ENCODE results near the gene CUL1.

Gene CUL1

GRCh38 chr7:148704970-148705369 lies 6.3 kb downstream of the CUL1 start:
- Histone ChIP-seq H4K20me1 (ENCODE audit: insufficient read depth, low read length) (peaks cover 79% of the 10 kb centered on the region), H3K4me3 (ENCODE audit: low read depth in 1 of 2, low read length in 2 of 2) (no peak overlapping the region), H3K36me3 (ENCODE audit: insufficient read depth, low read length) (no peaks in the 10 kb centered on the region), H3K9ac (ENCODE audit: low read depth, low read length) (no peak overlapping the region), H3K4me1 (ENCODE audit: insufficient read depth, low read length) (peaks cover 33% of the 10 kb centered on the region), H3K27ac (ENCODE audit: low read length) (no peak overlapping the region), H2AFZ (ENCODE audit: low read depth, low read length) (no peak overlapping the region), H3K79me2 (ENCODE audit: insufficient read depth, low read length) (peaks cover 100% of the 10 kb centered on the region), H3K9me3 (ENCODE audit: insufficient read depth, low read length, severe bottlenecking) (no peaks in the 10 kb centered on the region), H3K27me3 (ENCODE audit: insufficient read depth, low read length, poor library complexity) (no peaks in the 10 kb centered on the region), H3K4me2 (ENCODE audit: insufficient read depth, low read length) (no peak overlapping the region)
- DNase-seq, result no peak
- TF ChIP-seq, protein P1, sequence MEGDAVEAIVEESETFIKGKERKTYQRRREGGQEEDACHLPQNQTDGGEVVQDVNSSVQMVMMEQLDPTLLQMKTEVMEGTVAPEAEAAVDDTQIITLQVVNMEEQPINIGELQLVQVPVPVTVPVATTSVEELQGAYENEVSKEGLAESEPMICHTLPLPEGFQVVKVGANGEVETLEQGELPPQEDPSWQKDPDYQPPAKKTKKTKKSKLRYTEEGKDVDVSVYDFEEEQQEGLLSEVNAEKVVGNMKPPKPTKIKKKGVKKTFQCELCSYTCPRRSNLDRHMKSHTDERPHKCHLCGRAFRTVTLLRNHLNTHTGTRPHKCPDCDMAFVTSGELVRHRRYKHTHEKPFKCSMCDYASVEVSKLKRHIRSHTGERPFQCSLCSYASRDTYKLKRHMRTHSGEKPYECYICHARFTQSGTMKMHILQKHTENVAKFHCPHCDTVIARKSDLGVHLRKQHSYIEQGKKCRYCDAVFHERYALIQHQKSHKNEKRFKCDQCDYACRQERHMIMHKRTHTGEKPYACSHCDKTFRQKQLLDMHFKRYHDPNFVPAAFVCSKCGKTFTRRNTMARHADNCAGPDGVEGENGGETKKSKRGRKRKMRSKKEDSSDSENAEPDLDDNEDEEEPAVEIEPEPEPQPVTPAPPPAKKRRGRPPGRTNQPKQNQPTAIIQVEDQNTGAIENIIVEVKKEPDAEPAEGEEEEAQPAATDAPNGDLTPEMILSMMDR (IDR thresholded peaks at IDR 0.05; ENCODE audit: borderline replicate concordance, extremely low read depth, low read length, poor library complexity, severe bottlenecking), result no peak
- no peak for TF ChIP-seq EZH2 (IDR thresholded peaks at IDR 0.05; ENCODE audit: borderline replicate concordance, low read depth, low read length, severe bottlenecking)
- ATAC-seq (ENCODE audit: insufficient read depth, low read depth), result no peak

GRCh38 chr7:148706368-148706767 lies 7.7 kb downstream of the CUL1 start:
- no peak for TF ChIP-seq EZH2 (IDR thresholded peaks at IDR 0.05; ENCODE audit: borderline replicate concordance, low read depth, low read length, severe bottlenecking)
- TF ChIP-seq, protein P1 (IDR thresholded peaks at IDR 0.05; ENCODE audit: borderline replicate concordance, extremely low read depth, low read length, poor library complexity, severe bottlenecking), result no peak
- ATAC-seq (ENCODE audit: insufficient read depth, low read depth) (no peak), DNase-seq (no peak)
- Histone ChIP-seq H2AFZ (ENCODE audit: low read depth, low read length) (no peak overlapping the region), H3K4me3 (ENCODE audit: low read depth in 1 of 2, low read length in 2 of 2) (no peak overlapping the region), H3K4me1 (ENCODE audit: insufficient read depth, low read length) (peaks cover 19% of the 10 kb centered on the region), H3K9me3 (ENCODE audit: insufficient read depth, low read length, severe bottlenecking) (no peaks in the 10 kb centered on the region), H3K27me3 (ENCODE audit: insufficient read depth, low read length, poor library complexity) (no peaks in the 10 kb centered on the region), H4K20me1 (ENCODE audit: insufficient read depth, low read length) (peaks cover 82% of the 10 kb centered on the region), H3K27ac (ENCODE audit: low read length) (no peak overlapping the region), H3K4me2 (ENCODE audit: insufficient read depth, low read length) (no peak overlapping the region), H3K9ac (ENCODE audit: low read depth, low read length) (no peak overlapping the region), H3K79me2 (ENCODE audit: insufficient read depth, low read length) (peaks cover 100% of the 10 kb centered on the region), H3K36me3 (ENCODE audit: insufficient read depth, low read length) (no peaks in the 10 kb centered on the region)

DNA sequence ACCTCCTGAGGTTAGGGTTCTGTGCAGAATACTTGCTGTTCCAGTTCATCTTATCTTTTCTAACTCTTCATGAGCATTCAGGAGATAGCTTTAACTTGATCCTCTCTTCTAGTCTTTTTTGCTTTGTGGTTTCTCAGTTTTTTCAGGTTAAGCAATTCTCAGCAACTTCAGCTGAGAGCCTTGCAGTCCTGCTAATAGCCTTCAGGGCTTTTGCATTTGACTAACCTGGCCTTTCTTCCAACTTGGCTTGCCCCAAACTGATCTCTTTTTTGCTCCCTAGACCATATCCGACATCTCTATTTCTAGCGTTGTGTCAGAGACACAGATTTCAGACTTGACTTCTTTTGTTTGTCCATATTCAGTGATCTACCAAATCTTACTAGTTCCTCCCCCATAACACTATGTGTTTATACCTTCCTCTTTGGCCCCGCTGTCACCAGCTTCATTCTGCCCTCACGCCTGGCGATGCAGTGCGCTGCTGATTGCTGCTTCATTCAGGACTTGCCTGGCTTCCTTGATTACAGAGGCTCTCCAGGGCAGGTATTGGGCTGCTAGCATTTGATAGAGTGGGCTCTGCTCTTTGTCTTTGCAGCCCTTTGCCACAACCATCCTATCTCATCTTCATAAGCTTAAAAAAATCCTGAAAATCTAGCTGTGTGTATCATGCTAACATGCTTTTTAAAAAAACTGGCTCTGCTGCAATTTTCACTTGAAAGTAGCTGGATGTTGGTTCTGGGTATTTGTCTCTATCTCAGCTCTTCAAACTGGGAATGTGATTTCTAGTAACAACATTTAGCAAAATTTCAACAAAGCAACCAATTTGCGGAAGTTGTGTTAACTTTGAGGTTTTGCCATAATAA lies 9.6 kb downstream of the CUL1 start:
- no peak for DNase-seq
- H3K4me2 ChIP-seq (ENCODE audit: insufficient read depth, low read length), result no peak overlapping the region
- TF ChIP-seq, protein P1 (IDR thresholded peaks at IDR 0.05; ENCODE audit: borderline replicate concordance, extremely low read depth, low read length, poor library complexity, severe bottlenecking), result no peak
- TF ChIP-seq EZH2 (IDR thresholded peaks at IDR 0.05; ENCODE audit: borderline replicate concordance, low read depth, low read length, severe bottlenecking), result no peak
- no peak overlapping the region for H3K9ac ChIP-seq (ENCODE audit: low read depth, low read length)
- H3K4me3 ChIP-seq (ENCODE audit: low read depth in 1 of 2, low read length in 2 of 2), result no peak overlapping the region
- H4K20me1 ChIP-seq (ENCODE audit: insufficient read depth, low read length), result peaks cover 82% of the 10 kb centered on the region
- no peak overlapping the region for H2AFZ ChIP-seq (ENCODE audit: low read depth, low read length)
- peaks cover 100% of the 10 kb centered on the region for H3K79me2 ChIP-seq (ENCODE audit: insufficient read depth, low read length)
- no peaks in the 10 kb centered on the region for H3K9me3 ChIP-seq (ENCODE audit: insufficient read depth, low read length, severe bottlenecking)
- ATAC-seq (ENCODE audit: insufficient read depth, low read depth), result no peak
- no peaks in the 10 kb centered on the region for H3K27me3 ChIP-seq (ENCODE audit: insufficient read depth, low read length, poor library complexity)
- no peak overlapping the region for H3K27ac ChIP-seq (ENCODE audit: low read length)
- peaks cover under 1% of the 10 kb centered on the region; the same call in 1 of the 2 replicates for H3K4me1 ChIP-seq (ENCODE audit: insufficient read depth, low read length)
- H3K36me3 ChIP-seq (ENCODE audit: insufficient read depth, low read length), result no peaks in the 10 kb centered on the region

All from DND-41 (cell line).